ENCODE measurements around the gene FERMT3.

The FERMT3 gene

DNA sequence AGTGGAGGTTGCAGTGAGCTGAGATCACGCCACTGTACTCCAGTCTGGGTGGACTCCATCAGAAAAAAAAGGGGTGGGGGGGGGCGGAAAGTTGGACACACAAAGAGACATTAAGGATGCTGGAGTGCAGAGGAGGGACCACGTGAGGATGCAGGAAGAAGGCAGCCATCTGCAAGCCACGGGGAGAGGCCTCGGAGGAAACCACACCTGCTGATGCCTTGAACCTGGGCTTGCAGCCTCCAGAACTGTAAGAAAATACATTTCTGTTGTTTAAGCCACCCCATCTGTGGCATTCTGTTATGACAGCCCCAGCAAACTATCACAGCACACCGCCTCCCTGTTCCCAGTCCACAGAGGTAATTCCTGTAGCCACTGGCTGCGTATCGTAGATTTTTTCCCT is 29.8 kb upstream of the FERMT3 start:
- H3K4me1 ChIP-seq (ENCODE audit: low read length) = peaks cover 14% of the 10 kb centered on the region
- H3K27me3 ChIP-seq (replicated peaks; ENCODE audit: insufficient read depth, low read length) = no peaks in the 10 kb centered on the region
- H3K4me3 ChIP-seq (ENCODE audit: low read length) = no peak overlapping the region
- no peaks in the 10 kb centered on the region for H3K36me3 ChIP-seq (replicated peaks; ENCODE audit: insufficient read depth, low read length)
- H3F3A ChIP-seq (ENCODE audit: insufficient read depth, low read length) = peaks cover 6% of the 10 kb centered on the region; the same call in 1 of the 2 replicates
- TF ChIP-seq EZH2phosphoT487 (IDR thresholded peaks at IDR 0.05; ENCODE audit: low read length) (no peak), EZH2 (optimal IDR thresholded peaks at IDR 0.05; ENCODE audit: low read depth, low read length) (no peak)
- TF ChIP-seq, protein P1, sequence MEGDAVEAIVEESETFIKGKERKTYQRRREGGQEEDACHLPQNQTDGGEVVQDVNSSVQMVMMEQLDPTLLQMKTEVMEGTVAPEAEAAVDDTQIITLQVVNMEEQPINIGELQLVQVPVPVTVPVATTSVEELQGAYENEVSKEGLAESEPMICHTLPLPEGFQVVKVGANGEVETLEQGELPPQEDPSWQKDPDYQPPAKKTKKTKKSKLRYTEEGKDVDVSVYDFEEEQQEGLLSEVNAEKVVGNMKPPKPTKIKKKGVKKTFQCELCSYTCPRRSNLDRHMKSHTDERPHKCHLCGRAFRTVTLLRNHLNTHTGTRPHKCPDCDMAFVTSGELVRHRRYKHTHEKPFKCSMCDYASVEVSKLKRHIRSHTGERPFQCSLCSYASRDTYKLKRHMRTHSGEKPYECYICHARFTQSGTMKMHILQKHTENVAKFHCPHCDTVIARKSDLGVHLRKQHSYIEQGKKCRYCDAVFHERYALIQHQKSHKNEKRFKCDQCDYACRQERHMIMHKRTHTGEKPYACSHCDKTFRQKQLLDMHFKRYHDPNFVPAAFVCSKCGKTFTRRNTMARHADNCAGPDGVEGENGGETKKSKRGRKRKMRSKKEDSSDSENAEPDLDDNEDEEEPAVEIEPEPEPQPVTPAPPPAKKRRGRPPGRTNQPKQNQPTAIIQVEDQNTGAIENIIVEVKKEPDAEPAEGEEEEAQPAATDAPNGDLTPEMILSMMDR (IDR thresholded peaks at IDR 0.05; ENCODE audit: low read length) = no peak
- 0 out of 2 replicates have a peak, but pooled peaks cover 4% of the 10 kb centered on the region for H3K79me2 ChIP-seq (ENCODE audit: low read length)
- H3K9me3 ChIP-seq (replicated peaks; ENCODE audit: insufficient read depth, low read length) = no peaks in the 10 kb centered on the region
- H2AFZ ChIP-seq (ENCODE audit: low read length) = no peak overlapping the region
- no peak for DNase-seq
- no peaks in the 10 kb centered on the region for H4K20me1 ChIP-seq (ENCODE audit: insufficient read depth, low read length)
- H3K9ac ChIP-seq (ENCODE audit: low read length) = no peak overlapping the region
- H3K9me2 ChIP-seq (replicated peaks; ENCODE audit: insufficient read depth, low read length) = no peaks in the 10 kb centered on the region
- H3K4me2 ChIP-seq (ENCODE audit: low read depth, low read length) = no peak overlapping the region
- H3K27ac ChIP-seq (ENCODE audit: low read length) = no peak overlapping the region

DNA sequence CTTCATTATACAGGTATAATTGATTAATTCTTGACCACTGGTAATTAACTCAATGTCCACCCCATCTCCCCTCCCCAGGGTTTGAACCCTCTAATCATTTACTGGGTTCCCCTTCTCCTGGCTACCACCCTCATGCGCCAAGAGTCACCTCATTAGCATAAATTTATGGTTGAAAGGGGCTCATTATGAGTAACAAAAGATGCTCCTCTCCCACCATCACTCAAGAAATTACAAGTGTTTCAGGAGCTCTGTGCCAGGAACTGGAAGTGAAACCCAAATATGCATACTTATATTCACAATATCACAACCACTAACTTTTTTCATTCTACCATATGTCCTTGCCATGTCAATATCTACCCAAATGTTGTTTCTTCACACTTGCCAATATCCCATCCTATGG is 28.3 kb upstream of the FERMT3 start:
- H3K9ac ChIP-seq (ENCODE audit: low read length) = no peak overlapping the region
- no peak for DNase-seq
- H4K20me1 ChIP-seq (ENCODE audit: insufficient read depth, low read length) = no peaks in the 10 kb centered on the region
- H3K9me2 ChIP-seq (replicated peaks; ENCODE audit: insufficient read depth, low read length) = no peaks in the 10 kb centered on the region
- H3K36me3 ChIP-seq (replicated peaks; ENCODE audit: insufficient read depth, low read length) = no peaks in the 10 kb centered on the region
- no peaks in the 10 kb centered on the region for H3K9me3 ChIP-seq (replicated peaks; ENCODE audit: insufficient read depth, low read length)
- TF ChIP-seq, protein P1 (IDR thresholded peaks at IDR 0.05; ENCODE audit: low read length) = no peak
- TF ChIP-seq EZH2phosphoT487 (IDR thresholded peaks at IDR 0.05; ENCODE audit: low read length) (no peak), EZH2 (optimal IDR thresholded peaks at IDR 0.05; ENCODE audit: low read depth, low read length) (no peak)
- H3K4me1 ChIP-seq (ENCODE audit: low read length) = peaks cover 18% of the 10 kb centered on the region
- no peak overlapping the region for H3K27ac ChIP-seq (ENCODE audit: low read length)
- H3K4me2 ChIP-seq (ENCODE audit: low read depth, low read length) = no peak overlapping the region
- H3K27me3 ChIP-seq (replicated peaks; ENCODE audit: insufficient read depth, low read length) = no peaks in the 10 kb centered on the region
- H3K79me2 ChIP-seq (ENCODE audit: low read length) = peaks cover 5% of the 10 kb centered on the region; the same call in 1 of the 2 replicates
- H3K4me3 ChIP-seq (ENCODE audit: low read length) = no peak overlapping the region
- peaks cover 9% of the 10 kb centered on the region; the same call in 1 of the 2 replicates for H3F3A ChIP-seq (ENCODE audit: insufficient read depth, low read length)
- H2AFZ ChIP-seq (ENCODE audit: low read length) = no peak overlapping the region

DNA sequence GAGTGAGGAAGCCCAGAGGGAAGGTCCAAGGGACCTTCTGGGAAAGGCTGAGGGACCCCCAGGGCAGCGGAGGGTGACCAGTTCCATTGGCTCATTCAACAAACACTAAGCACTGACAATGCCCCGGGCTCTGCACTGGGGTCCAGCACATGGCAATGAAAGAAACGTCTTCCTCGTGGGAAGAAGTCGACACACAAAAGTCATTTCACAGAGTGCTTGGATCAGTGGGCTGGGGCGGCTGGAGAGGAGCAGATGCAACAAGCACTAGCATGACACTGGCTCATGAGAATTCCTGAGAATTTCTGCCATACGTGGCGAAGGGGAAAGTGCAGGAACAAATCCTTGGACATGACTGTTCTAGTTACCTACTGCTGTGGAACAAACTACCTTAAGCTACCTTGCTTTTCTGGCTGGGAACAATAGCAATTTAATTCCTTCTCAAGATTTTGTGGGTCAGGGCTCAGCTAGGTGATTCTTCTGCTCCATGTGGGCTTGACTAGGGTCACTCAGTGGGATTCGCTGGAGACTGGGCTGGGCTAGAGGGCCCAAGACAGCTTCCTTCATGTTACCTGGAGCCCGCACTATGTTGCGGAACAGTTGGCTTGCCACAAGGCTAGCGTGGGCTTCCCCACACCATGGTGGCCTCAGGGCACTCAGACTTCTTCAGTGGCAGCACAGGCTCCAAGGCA is 27.4 kb upstream of the FERMT3 start:
- H2AFZ ChIP-seq (ENCODE audit: low read length) = no peak overlapping the region
- no peak for DNase-seq
- H3K27ac ChIP-seq (ENCODE audit: low read length) = no peak overlapping the region
- peaks cover 9% of the 10 kb centered on the region; the same call in 1 of the 2 replicates for H3F3A ChIP-seq (ENCODE audit: insufficient read depth, low read length)
- H4K20me1 ChIP-seq (ENCODE audit: insufficient read depth, low read length) = no peaks in the 10 kb centered on the region
- H3K4me2 ChIP-seq (ENCODE audit: low read depth, low read length) = no peak overlapping the region
- no peaks in the 10 kb centered on the region for H3K36me3 ChIP-seq (replicated peaks; ENCODE audit: insufficient read depth, low read length)
- peaks cover 24% of the 10 kb centered on the region for H3K4me1 ChIP-seq (ENCODE audit: low read length)
- no peak overlapping the region for H3K4me3 ChIP-seq (ENCODE audit: low read length)
- peaks cover 14% of the 10 kb centered on the region for H3K79me2 ChIP-seq (ENCODE audit: low read length)
- TF ChIP-seq EZH2phosphoT487 (IDR thresholded peaks at IDR 0.05; ENCODE audit: low read length) = no peak
- TF ChIP-seq EZH2 (optimal IDR thresholded peaks at IDR 0.05; ENCODE audit: low read depth, low read length) = no peak
- TF ChIP-seq, protein P1 (IDR thresholded peaks at IDR 0.05; ENCODE audit: low read length) = no peak
- H3K27me3 ChIP-seq (replicated peaks; ENCODE audit: insufficient read depth, low read length) = no peaks in the 10 kb centered on the region
- no peaks in the 10 kb centered on the region for H3K9me3 ChIP-seq (replicated peaks; ENCODE audit: insufficient read depth, low read length)
- no peaks in the 10 kb centered on the region for H3K9me2 ChIP-seq (replicated peaks; ENCODE audit: insufficient read depth, low read length)
- no peak overlapping the region for H3K9ac ChIP-seq (ENCODE audit: low read length)

Data from MM.1S (cell line).